Activated CD4-positive, alpha-beta T cell treated with anti-CD3 and anti-CD28 coated beads, Interleukin-10, Interleukin-2, amounts not matched to agents 100 ng/mL and 50 ng/mL, durations not matched to agents 16 hours and 8 hours (primary cell): Measurements from ENCODE around the gene TEKTIP1.
"Not testable (repeated sequence)": the region's sequence is repeated elsewhere in the genome, so short reads cannot be mapped to it uniquely, and the experiment has no call there.

Experiments used
- DNase-seq: peaks from one replicate; pipeline ENCODE4 v3.0.0-alpha.2; 2020

The TEKTIP1 gene

DNA sequence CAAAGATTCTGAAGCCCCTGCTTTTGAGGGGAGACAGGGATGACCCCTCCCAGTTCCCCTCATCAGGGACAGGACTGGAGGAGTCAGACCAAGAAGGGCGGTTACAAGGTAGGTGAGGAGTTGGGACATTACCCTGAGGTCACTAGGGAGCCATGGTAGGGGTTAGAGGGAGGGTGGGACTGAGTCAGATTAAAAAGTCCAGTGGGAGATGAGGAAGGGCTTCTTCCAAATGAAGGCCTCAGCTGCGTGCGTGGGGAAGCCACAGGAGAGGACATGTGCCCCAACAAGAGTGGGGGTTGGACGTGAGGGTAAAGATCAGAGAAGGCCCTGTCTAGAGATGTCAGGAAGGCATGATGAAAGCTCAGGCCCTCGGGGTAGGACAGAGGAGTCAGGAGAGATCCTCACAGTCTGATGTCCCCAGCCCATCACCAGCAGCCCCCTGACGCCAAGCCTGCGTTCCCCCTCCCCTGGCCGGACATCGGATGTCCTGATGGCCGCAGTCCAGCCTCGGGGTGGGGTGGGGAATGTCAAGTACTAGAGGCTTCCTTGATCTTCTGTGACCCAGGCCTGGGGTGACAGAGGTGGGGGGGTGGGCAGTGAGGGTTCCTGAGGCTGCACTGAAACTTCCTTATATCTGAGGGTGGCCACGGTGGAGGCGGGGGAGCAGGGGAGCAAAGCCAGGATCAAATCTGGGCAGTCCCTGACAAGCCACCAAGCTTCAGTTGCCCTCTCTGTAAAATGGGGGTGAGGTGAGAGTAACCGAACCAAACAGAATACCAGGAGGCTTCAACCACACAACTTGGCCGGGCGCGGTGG lies 24.9 kb downstream of the TEKTIP1 start:
- DNase-seq = no peak

DNA sequence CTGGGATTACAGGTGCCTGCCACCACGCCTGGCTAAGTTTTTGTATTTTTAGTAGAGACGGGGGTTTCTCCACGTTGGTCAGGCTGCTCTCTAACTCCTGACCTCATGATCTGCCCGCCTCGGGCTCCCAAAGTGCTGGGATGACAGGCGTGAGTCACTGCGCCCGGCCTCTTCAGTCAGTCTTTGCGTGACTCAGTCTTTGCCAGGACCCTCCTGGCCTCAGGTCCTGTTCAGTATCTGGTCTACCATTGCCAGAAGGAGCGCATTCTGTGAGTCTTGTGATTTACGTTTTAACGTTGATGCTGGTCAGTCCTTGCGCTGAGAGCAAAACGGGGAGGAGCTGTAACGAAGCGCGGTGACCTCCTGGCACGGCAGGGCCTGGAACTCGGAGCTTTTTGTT lies 26.2 kb downstream of the TEKTIP1 start:
- no peak for DNase-seq

DNA sequence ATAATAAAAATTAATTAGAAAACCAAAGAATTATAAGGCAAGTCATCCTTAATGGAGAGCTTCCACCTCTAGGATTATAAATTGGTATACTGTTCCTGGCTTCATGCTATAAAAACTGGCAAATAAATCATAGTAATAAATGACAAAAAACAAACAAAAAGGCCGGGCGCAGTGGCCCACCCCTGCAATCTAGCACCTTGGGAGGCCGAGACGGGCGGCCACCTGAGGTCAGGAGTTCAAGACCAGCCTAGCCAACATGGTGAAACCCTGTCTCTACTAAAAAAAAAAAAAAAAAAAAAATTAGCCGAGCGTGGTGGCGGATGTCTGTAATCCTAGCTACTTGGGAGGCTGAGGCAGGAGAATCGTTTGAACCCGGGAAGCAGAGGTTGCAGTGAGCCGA lies 31.1 kb downstream of the TEKTIP1 start:
- DNase-seq = not testable (repeated sequence)

DNA sequence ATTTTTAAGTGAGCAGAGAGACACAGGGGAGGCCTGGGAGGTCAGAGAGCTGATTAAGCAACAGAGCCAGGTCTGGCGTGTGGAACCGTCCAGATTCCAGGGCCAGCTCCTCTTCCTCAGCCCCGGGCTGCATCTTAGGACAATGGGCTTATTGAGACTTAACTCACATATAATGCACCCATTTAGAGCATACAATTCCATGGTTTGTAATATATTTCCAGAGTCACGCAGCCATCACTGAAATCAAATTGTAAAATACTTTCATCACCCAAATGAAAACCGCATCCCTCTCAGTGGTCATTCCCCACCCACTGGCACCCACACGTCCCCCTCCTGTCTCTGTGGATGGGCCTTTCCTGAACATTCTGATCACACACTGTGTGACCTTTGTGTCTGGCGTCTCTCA lies 31.6 kb downstream of the TEKTIP1 start:
- no peak for DNase-seq

DNA sequence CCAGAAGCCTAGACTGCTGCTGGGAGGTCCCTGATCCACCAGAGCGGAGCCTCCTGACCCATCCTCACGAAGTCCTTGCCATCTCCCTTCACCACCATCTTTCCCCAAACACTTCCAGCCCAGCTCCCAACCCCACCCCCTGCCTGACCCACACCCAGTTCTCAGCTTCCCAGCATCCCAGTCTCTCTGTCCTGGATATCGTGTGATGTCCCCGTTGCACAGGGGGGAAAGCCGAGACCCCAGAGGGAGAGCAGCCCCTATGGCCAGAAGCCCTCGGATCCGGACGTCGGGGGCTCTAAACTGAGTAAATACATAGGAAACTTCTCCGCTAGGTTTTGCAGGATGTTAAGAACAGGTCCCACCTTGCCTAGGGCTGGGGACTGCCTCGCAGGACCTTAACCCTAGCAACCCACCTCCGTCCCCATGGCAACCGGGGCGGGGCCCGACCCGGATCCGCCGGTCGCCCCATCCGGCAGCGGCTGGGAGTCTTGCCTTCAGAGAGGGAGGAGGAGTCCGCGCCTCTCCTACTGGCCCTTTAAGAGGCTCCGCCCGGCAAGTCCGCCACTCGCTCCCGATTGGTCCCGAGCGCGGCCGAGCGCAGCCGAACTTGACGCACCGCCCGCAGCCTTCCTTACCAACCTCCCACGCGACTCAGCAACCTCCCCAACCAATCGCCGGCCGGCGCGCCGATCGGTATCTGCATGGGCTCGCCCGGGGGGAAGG lies 33.3 kb downstream of the TEKTIP1 start:
- peak; percentile 100 for DNase-seq

DNA sequence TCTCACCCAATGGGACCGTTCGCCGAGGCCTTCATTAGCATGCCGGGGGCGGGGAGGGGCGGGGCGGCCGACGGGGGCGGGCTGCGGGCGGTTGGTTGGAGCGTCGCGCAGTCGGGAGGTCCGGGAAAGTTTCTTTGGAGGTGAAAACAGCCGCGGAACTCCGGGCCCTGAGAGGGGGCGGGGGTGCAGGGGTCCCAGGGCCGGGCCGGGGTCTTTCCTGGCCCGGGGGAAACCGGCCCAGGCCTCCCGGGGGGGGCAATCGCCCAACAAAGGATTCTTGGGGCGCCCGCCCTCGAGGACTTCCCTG lies 33.8 kb downstream of the TEKTIP1 start, which contains the start of gene HMG20B:
Gene HMG20B (plus strand): TSS at position 90 of the 307 bp plus-strand sequence. CDS start 366 bp downstream, outside the sequence.
- DNase-seq = no peak

DNA sequence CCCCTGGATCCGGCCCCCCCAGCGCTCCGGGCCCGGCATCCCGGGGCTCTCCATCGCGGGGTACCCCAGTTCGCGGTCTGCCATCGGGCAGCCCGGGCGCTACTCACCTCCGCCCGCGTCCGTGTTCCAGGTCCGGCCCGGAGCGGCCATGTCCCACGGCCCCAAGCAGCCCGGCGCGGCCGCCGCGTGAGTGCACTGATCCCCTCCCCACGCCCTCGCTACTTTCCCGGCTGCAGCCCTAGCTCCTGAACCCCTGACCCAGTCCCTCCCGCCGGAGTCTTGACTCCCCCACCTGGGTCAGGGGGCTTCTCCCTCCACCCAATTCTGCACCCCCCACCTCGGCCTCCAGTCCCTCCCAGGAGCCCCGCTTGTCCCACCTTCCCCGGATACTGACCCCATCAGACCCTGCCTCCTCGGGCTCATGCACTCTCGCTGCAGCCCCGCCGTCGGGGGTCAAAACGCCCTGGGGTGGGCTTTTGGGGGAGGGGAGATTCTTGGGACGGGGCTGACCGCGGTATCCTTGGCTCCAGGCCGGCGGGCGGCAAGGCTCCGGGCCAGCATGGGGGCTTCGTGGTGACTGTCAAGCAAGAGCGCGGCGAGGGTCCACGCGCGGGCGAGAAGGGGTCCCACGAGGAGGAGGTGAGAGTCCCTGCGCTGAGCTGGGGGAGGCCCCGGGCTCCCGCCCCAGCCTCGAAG lies 34.3 kb downstream of the TEKTIP1 start:
- peak; percentile 26 for DNase-seq

DNA sequence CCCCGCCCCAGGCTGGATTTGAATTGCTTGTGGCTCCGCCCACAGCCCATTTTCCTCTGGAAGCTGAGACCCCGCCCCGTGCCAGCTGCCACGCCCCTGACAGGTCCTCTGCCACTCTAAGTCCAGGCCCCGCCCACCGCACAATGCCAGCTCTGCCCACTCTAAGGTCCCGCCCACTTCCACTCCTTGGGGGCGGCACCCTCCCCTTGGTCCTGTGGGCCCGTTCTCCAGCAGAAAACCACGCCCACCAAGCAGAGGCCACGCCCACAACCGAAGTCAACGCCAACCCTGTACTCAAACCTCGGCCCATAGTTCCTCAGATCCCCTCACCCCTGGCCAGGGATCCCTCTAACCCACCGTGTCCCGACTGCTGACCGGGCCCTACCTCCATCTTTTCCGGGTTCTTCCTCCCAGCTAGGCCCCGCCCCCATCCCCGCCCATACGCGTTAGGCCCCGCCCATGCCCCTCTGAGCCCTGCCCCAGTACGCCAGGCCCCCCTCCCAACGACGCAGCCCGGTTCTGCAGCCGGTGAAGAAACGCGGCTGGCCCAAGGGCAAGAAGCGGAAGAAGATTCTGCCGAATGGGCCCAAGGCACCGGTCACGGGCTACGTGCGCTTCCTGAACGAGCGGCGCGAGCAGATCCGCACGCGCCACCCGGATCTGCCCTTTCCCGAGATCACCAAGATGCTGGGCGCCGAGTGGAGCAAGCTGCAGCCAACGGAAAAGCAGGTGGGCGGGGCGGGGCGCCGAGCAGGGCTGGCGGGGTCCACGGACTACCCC lies 35.1 kb downstream of the TEKTIP1 start:
- DNase-seq = peak; percentile 97

DNA sequence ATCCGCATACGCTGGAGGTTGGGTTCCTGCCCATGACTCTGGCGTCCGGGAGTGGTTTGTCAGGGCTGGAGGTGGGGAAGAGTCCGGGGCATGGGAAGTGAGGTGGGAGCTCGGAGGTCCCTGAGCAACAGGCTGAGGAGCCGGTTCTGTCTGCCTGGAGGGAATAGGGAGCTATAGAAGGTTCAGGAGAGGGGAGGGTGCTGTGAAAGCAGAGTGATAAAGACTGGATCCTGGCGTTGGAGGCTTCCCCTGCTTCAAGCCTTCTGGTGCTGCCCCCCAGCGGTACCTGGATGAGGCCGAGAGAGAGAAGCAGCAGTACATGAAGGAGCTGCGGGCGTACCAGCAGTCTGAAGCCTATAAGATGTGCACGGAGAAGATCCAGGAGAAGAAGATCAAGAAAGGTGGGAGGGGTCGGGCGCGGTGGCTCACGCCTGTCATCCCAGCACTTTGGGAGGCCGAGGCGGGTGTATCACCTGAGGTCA lies 36.3 kb downstream of the TEKTIP1 start:
- no peak for DNase-seq

DNA sequence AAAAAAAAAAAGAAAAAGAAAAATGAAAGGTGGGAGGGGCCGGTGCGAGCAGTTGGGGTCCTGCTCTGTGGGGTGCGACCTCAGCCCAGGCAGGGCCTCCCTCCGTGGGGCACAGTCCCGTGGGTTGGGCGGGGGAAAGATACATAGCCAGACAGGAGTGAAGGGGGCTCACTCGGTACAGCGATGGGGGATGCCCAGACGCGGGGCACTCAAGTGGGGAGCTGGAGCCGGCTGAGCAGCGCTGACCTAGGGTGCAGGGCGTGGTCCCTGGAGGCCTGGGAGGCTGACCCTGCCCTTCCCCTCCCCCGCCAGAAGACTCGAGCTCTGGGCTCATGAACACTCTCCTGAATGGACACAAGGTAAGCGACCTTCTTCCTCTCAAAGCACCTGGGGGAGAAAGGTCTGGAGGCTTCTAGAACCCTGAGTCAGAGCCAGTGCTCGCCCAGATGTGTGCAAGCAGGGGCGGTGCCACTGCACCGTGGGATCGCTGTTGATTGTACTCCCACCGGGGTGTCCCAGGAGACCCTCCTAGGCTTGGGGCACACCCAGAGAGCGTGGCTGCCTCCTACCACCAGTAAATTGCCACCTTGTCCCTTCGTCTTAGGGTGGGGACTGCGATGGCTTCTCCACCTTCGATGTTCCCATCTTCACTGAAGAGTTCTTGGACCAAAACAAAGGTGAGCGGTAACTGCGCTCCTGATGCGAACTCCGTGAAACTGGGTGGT lies 37.1 kb downstream of the TEKTIP1 start:
- no peak for DNase-seq

DNA sequence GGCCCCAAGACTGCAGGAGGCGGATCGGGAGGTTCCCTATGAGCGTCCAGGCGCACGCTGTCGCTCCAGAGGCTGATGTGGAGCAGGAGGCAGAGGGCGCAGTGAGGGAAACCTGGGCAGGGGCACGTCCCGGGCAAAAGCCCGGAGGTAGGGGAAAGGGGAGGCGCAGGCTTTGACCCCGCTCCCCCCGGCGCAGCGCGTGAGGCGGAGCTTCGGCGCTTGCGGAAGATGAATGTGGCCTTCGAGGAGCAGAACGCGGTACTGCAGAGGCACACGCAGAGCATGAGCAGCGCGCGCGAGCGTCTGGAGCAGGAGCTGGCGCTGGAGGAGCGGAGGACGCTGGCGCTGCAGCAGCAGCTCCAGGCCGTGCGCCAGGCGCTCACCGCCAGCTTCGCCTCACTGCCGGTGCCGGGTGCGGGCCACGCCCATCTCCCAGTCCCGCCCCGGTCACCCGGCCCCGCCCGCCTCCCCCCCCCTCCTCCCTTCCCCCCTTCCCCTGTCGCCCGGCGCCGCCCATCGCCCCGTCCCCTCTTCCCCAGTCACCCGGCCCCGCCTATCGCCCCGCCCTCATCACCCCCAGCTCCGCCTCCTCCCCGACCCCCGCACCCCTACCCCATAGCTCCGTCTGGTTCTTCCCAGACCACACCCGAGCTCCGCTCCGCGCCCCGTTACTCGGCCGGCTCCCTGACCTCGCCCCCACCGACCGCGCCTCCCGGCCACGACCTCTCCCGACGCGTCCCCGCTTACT lies 37.9 kb downstream of the TEKTIP1 start:
- DNase-seq = no peak

DNA sequence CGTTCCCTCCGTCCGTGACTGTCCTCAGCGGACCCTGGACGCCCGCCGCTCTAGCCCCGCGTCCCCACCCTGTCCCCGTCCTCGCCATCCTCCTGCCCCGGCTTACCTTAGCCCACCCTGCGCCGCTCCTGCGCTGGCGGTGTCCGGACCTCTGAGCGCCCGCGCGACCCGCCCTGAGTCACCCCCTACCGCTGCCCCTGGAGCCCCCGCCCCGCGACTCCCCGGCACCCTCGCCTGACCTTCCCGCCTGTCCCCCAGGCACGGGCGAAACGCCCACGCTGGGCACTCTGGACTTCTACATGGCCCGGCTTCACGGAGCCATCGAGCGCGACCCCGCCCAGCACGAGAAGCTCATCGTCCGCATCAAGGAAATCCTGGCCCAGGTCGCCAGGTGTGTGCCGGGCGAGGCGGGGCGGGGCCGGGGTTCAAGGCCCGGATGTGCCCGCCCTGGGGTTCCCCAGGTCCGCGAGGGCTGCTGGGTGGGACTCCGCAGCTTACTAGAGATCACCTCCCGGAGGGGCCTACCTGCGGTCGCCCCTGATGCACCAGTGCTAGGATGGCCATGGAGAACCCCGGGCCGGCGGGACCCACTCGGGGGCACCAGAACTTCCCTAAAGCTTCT lies 38.9 kb downstream of the TEKTIP1 start:
- no peak for DNase-seq

DNA sequence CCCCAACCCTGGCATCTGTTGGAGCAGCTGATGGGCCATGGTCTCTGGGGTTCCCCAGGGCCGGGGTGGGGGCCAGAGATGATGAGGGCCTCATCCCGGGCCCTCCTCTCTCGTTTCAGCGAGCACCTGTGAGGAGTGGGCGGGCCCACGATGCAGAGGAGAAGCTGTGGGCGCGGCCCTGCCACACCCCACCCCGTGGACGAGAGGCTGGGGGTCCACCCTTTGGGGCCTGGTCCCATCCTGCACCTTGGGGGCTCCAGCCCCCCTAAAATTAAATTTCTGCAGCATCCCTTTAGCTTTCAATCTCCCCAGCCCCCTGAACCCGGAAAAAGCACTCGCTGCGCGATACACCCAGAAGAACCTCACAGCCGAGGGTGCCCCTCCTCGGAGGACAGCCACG lies 39.4 kb downstream of the TEKTIP1 start:
- DNase-seq = no peak

DNA sequence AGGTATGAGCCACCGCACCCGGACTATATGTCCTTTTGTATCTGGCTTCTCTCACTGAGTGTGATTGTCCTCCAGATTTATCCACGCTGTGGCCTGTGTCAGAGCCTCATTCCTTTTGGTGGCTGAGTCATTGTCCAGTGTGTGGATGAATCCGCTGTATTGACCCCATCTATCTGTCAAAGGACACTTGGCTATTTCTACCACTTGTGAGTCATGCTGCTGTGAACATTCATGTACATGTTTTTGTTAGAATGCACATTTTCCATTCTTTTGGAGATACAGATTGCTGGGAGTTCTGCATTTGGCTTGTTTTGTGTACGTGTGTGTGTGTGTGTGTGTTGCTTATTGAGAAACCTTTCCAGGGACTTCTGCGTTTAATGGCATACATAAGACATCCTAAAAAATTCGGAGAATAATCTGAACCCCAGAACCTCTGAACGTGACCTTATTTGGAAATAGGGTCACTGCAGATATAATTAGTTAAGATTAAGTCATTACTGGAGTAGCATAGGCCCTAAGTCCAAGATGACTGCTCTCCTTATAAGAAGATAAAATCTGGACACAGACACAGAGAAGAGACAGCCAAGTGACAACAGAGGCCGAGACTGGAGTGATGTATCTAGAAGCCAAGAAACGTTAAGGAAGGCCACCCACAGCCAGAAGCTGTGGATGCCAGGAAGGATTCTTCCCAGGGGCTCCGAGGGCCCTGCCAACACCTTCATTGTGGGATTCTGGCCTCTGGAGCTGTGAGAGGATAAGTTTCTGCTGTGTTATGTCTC lies 41.4 kb downstream of the TEKTIP1 start:
- DNase-seq = no peak

DNA sequence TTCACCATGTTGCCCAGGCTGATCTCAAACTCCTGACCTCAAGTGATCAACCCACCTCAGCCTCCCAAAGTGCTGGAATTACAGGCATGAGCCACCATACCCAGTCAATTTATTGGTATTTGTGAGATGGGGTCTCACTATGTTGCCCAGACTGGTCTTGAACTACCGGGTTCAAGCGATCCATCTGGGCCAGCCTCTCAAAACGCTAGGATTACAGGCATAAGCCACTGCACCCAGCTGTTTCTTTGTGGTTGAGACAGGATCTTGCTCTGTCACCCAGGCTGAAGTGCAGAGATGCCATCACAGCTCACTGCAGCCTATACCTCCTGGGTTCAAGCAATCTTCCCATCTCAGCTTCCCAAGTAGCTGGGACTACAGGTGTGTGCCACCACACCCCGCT lies 42.8 kb downstream of the TEKTIP1 start:
- not testable (repeated sequence) for DNase-seq

DNA sequence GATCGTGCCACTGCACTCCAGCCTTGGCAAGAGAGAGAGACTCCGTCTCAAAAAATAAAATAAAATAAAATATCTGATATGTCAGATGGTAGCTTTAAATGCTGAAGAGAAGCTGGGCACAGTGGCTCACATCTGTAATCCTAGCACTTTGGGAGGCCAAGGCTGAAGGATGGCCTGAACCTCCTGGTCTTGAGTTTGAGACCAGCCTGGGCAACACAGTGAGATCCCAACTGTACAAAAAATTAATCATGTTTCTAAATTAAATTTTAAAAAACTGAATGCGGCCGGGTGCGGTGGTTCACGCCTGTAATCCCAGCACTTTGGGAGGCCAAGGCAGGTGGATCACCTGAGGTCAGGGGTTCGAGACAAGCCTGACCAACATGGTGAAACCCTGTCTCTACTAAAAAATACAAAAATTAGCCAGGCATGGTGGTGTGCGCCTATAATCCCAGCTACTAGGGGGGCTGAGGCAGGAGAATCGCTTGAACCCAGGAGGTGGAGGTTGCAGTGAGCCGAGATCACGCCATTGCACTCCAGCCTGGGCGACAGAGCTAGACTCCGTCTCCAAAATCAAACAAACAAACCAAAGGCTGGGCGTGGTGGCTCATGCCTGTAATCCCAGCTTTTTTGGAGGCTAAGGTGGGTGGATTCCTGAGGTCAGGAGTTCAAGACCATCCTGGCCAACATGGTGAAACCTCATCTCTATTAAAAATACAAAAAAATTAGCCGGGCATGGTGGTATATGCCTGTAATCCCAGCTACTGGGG lies 45.2 kb downstream of the TEKTIP1 start:
- not testable (repeated sequence) for DNase-seq

DNA sequence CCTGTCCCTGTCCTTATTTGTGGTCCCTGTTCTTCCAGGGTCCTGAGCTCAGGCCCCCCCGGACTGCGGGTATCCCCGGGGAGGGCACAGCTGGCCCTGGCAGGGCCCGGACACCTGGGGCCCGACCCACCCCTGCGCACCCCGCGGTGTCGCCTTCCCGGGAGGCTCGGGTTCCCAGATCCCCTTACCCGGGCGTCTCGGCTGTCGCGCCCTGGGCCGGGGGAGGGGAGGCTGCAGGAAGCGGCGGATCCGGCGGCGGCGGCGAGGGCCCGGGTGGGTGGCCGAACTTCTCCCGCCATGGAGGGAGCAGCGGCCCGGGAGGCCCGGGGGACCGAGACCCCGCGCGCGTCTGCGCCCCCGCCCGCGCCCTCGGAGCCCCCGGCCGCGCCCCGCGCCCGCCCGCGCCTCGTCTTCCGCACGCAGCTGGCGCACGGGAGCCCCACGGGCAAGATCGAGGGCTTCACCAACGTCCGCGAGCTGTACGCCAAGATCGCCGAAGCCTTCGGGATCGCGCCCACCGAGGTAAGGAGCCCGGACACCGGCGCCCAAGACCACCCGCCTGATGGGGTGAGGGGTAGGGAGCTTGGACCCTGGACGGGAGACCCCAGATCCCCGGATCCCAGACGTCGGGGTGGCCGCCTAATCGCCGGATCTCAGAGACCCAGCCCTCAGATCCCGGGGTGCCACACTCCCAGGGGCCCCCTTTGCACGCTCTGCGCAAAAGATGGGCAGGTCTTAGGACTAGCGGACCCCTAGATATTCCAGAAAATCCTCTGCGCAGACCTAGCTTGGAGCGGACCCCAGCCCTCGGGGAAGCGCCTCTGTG lies 46.5 kb downstream of the TEKTIP1 start, which contains the start of gene GIPC3:
Gene GIPC3 (plus strand): TSS at position 178 of the 826 bp plus-strand sequence. CDS start 120 bp downstream, at position 298.
- DNase-seq = no peak

DNA sequence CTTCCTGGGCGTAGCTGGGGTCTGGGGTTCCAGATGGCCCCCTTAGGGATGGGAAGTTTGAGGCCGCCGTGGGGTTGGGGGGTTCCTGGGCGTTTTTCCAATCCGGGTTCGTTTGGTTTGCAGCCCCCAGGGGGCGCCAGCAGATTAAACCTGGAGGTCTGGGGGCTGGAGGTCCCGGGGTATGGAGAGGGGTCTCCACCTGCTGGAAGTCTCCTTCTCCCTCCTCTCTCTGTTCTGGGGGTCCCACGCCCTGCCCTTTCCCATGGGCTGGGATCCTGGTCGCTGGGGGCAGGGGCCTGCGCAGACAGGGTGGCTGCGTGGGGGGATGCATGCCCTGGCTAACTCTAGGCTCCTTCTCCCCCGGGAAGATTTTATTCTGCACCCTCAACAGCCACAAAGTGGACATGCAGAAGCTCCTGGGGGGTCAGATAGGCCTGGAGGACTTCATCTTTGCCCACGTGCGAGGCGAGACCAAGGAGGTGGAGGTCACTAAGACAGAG lies 47.2 kb downstream of the TEKTIP1 start:
- DNase-seq = peak; percentile 21
